HG03442 (cell line): ENCODE data around the gene AKAP7.
"Not testable (repeated sequence)": the region's sequence is repeated elsewhere in the genome, so short reads cannot be mapped to it uniquely, and the experiment has no call there.

Experiments
- ATAC-seq: cut with Tn5 transposase; IDR thresholded peaks from one replicate; pipeline ENCODE4 v1.9.1; 2021; ENCODE audit warnings: mild to moderate bottlenecking, moderate library complexity; ENCODE audit not compliant: unreplicated experiment

The AKAP7 gene

DNA sequence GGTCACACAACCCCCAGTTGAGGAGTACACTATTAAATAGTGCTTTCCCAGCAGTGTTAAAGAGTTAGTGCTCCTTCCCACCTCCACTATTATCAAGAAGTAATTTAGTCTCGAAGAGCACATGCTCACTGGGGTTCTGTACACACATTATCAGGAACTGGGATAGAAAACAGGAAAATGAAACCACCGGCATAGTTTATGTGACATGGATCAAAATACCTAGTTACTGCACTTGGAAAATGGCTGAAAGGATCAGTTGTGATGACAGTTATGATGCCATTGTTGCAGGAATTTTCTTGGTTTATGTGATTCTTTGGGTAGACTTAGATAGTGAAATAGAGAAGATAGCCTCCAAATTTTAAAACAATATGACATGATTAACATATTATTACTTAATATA lies 152.9 kb downstream of the AKAP7 start:
- ATAC-seq, result no peak

- no peak for ATAC-seq
Observed at GRCh38 chr6:131290955-131291354, 155.7 kb downstream of the AKAP7 start.

DNA sequence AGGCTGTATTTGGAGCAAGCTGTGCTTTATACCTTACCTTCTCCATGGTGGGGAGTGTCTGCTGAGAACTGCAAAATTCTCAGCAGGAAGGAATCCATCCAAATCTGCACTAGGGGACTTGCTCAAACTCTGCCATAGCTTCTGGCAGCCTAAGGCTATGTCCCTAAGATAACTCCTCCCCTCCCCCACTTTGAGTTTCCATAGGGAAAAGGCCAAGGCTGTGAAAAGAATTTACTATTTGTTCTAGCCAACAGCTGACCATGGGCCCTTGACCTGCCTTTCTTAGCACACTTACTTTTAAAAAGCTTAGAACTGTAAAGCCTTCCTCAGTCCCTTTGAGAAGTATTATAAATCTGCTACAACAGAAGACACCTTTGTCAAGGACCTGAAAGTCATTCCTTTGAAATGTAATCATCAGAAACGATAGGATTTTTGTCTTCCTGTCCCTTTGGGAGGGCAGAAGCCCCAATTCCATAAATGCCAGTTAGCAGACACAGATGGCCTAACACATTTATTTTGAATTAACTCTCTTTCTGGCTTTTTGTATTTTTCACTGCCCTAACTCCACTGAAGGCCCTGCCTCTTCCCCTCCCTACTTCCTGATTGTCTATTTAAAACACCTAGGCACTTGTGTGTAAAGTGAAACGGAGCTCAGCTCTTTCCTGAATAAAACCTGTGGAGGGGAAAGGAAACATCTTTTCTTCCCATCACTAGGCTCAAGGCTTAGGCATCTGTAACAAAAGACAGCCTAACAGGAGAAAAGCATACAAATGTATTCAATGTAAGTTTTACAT lies 157.1 kb downstream of the AKAP7 start:
- ATAC-seq, result no peak

DNA sequence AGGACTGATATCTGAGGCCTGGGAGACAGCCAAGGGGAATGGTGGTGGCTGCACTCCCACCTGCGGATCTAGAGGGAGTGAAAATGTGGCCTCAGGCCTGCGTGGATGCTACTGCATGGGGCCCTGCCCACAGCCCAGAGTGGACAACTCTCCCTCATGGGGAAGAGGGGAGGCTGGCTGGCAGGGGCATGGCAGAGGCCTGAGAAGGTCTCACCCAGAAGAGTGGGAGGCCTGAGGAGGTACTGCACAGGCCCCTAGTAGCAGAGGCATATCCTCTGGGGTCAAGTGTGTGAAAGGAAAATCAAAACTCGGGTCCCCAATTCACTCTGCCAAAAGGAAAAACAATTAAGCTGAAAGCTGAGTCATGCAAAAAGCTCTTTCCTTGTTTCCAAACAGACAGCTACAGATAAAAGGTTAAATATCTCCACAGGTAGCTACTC lies 158.2 kb downstream of the AKAP7 start:
- ATAC-seq, result no peak

DNA sequence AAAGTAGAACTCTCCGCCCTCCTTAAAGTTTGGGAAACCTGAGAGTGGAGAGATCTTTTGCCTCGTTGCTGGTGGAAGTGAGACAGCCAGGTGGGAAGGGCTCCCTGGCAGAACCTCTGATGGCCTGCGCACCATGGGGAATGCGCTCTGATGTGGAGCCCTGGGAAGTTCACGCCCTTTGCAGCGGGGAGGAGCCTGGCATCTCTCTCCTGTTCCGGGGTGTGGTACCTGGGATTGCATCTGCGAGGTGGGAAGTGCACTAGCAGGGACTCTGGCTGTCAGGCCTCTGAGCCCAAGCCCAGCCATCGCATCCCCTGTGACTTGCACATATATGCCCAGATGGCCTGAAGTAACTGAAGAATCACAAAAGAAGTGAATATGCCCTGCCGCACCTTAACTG lies 159.8 kb downstream of the AKAP7 start:
- no peak for ATAC-seq

DNA sequence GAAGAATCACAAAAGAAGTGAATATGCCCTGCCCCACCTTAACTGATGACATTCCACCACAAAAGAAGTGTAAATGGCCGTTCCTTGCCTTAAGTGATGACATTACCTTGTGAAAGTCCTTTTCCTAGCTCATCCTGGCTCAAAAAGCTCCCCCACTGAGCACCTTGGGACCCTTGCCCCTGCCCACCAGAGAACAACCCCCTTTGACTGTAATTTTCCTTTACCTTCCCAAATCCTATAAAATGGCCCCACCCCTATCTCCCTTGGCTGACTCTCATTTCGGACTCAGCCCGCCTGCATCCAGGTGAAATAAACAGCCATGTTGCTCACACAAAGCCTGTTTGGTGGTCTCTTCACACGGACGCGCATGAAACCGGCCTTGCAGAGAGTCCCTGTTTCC lies 165.6 kb downstream of the AKAP7 start:
- not testable (repeated sequence) for ATAC-seq

DNA sequence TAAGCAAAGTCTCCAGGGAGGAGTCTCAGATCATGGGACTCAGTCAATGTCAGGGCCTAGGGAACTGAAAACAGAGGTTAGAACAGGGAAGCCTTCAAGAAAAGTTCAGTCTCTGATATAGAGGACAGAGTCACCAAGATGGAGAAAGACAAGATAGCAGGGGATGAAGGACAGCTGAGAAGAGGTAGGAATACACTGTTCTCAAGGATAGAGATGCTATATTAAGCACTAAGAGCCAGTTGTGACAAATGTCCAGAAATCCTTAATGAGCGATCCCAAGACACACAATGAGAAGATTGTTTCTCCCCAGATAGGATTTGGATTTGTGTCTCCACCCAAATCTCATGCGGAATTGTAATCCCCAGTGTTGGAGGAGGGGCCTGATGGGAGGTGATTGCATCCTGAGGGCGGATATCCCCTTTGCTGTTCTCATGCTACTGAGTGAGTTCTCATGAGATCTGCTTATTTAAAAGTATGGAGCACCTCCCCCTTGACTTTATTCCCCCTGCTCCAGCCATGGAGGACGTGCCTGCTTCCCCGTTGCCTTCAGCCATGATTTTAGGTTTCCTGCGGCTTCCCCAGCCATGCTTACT lies 168.2 kb downstream of the AKAP7 start:
- ATAC-seq, result no peak

DNA sequence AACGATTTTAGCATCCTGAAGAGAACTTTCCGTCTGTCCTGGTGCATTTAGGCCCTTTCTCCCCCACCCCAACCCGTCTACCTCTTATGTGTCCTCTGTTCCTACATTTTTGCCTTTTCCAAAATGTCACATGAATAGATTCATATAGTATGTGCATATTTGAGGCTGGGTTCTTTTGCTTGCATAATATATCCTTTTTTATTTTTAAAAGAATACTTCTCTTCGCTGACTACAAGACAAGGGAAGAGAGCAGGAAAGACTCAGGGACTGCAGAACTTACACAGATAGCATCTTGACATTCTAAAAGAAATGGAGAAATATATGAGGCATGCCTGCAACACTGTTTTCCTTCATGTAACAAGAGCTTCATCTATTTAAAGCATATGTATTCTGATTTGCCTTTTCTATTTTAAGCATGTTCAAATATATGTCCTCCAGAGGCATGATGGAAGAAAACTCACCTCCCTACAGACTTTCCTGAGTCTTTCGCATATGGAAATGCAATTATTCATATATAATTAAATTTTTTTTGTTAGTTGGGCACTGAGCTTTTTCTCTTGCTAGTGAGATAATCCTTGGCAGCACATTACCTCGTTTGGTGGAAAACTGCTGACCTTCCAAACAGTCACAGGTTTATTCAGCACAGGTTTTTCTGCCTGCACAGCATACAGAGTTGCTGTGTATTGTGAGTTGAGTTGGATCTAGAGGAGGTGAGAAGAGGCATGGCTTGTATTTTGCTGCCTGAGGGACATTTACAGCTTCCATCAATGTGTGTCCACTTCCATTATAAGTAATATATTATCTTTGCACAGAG lies 170.0 kb downstream of the AKAP7 start:
- ATAC-seq, result no peak

DNA sequence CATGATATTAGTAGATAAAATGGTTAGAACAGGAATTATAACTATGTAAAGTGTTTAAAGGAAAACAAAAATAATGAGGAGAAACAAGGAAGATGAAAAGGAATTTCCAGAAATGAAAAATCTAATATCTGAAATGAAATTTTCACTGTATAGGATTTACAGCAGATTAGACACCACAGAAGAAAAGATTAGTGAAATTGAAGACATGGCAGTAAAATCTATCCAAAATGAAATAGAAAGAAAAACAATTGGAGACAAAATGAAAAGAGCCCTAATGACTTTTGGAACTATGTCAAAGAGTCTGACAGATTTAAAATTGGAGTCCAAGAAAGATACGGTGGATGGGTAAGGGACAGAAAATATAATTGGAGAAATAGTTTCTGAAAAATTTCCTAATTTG lies 174.2 kb downstream of the AKAP7 start:
- no peak for ATAC-seq

- no peak for ATAC-seq
Observed at GRCh38 chr6:131314838-131315237, 179.6 kb downstream of the AKAP7 start.

DNA sequence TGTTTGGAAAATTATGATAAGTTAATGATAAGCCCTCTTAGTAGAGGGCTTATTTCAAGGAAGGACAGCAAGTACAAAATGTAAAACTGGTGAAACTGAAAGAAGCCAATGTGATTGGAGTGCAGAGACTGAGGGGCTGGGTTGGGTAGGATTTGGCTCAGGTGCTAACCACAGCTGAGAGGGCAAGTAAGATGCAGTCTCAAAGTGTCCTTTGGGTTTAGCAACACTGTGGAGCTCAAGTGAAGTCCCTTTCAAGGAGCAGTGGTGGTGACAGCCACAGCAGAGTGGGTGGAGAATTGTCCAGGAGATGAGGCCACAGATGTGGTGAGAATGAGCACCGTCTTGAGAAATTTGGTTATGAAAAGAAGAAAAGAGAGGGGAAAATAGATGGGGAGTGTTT lies 181.4 kb downstream of the AKAP7 start:
- no peak for ATAC-seq

GRCh38 chr6:131317516-131317915 lies 182.2 kb downstream of the AKAP7 start:
- no peak for ATAC-seq

DNA sequence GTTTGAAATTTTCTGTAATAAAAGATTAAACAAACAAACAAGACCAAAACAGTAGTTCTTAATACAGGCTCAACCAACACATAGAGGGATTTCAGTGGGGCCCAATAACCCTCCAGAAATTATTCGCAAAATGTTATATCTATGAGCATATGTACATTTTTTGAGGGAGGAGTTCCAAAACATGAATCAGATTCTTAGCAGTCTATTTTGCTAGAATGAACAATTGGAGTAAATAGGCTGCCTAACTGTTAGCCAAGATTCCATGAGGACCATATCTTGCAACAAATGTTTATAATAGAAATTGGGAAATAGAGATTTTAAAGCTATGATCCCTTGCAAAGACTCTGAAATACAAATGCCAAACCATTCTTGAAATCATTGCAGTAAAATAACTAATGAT lies 186.3 kb downstream of the AKAP7 start:
- no peak for ATAC-seq

DNA sequence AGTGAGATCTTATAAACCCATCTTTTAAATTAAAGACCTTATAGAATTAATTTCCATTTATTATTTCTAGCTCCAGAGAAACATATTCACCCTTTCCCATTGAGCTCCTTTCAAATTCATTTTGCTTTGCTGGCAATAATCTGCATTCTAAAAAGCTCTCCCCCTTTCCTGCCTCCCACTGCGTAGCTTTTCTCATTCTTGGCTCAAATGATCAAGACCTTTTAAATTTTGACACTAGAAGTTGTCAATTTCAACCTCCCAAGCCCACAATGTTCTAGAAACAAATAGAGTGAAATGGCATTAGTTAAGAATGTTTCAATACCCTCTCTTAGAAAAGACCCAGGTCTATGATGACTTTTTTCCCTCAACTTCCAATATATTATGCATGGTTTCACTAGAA lies 186.9 kb downstream of the AKAP7 start:
- ATAC-seq, result no peak

GRCh38 chr6:131325669-131326068 lies 190.4 kb downstream of the AKAP7 start:
- ATAC-seq, result not testable (repeated sequence)

GRCh38 chr6:131328727-131329126 lies 193.5 kb downstream of the AKAP7 start:
- not testable (repeated sequence) for ATAC-seq

- ATAC-seq, result no peak
Observed at GRCh38 chr6:131331151-131331550, 195.9 kb downstream of the AKAP7 start.

DNA sequence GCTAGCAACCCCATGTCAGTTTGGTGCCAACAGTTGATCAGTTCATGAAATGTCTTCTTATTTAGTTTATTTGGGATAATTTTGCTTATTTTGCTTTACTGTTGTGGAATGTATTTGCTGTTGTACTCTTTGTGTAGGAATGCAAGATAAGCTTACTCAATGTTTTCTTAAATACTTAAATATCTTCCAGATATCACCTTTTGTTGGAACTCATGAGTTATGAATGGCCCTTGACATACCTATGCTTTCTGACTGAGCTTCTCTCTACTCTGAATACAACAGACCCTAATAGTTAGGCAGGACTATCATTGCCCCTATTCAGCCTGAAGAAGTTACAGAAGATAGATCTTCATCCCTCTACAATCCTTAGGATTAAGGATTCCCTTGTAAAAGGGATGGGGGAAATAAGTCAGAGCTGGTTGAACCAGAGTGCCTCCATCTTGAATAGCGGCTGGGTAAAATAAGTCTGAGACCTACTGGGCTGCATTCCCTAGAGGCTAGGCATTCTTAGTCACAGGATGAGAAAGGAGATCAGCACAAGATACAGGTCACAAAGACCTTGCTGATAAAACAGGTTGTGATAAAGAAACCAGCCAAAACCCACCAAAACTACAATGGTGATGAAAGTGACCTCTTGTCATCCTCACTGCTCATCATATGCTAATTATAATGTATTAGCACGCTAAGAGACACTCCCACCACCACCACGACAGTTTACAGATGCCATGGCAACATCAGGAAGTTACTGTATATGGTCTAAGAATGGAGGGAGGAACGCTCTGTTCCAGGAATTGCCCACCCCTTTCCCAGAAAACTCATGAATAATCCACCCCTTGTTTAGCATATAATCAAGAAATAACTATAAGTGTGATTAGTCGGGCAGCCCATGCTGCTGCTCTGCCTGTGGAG lies 196.9 kb downstream of the AKAP7 start:
- no peak for ATAC-seq
